GM19239 (cell line): Measurements from ENCODE around the gene SPI1.
A peak's percentile ranks its signal among the peaks of the same experiment; 100 is the strongest.

ENCODE experiments used
- DNase-seq: peaks from one replicate; pipeline ENCODE4 v3.0.0; 2011; ENCODE audit warnings: low spot score; ENCODE audit not compliant: insufficient read length
- FAIRE-seq: peaks from 2 replicates; lab custom pipeline; 2011; peaks lifted over from hg19 to GRCh38; lab: Jason Lieb, UNC

Gene SPI1

DNA sequence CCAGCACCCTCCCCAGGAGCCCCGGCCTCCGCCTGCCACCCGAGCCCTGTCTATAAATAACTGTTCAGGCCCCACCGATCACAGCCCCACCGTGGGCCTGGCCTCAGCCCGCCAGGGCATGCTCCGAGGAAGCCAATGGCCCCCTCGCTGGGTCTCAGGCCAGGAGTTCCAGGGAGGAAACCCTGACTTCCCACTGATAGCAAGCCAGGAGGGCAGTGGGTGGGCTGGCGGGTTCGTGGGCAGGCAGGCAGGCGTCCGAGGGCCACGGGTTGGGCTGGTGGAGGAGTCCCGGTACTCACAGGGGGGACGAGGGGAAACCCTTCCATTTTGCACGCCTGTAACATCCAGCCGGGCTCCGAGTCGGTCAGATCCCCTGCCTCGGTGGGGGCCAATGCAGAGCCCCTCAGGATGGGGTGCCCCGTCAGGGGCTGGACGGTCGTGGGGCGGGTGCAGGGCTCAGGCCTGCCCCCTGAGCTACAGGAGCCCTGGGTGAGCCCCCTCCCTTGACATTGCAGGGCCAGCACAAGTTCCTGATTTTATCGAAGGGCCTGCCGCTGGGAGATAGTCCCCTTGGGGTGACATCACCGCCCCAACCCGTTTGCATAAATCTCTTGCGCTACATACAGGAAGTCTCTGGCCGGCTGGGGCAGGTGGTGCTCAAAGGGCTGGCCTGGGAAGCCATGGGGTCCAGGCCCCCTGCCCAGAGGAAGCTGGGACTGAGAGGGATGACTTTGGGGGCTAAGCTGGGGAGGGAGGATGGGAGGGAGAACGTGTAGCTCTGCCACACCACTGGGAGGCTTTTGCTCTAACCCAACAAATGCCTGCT, at the start of gene SPI1:
SPI1 (minus strand) TSS at position 538 of the 826 bp plus-strand sequence; CDS start at position 344, 194 bp downstream.
- FAIRE-seq (peak; percentile 86), DNase-seq (peak; percentile 84)

DNA sequence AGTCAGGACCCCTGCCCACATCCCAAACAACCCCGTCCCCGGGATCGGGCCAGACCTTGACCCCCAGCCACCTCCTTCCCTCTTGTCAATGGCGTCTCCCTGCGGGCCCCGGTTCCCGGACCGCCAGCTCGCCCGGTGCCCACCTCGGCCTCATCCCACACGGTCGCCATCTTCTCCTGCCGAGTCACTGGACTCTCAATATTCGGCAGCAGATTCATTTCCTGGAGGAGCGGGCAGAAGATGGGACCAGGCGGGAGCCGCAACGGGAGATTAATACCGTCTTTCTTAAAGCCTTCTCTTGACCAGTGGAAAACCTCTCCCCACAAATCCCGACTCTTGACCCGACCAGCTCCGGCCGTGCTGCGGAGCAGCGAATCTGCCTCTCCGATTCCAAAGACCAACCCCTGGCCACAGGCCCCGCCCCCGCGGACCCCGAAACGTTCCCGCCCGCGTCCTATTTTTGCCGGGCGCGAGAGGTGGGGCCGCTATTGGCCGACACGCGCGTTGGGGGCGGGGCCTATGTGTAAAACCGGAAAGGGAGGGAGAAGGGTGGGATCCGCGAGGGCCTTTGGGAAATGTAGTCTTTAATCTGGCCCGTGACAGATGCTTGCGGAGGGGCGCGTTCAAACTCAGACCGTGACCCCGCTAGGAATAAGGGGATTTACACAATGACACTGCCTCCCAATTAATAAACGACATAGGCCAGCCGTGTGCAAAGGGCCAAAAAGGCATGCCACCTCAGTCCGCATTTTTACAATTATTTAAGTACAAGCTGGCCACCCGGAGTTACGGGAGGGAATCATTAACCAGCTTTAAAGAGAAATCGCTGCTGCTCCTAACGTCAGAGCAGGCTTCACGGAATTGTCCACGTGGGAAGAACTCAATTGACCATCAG, 48.0 kb upstream of the SPI1 start, which contains the start of gene PSMC3:
PSMC3 (minus strand) TSS at position 378 of the 895 bp plus-strand sequence; CDS start at position 218, 160 bp downstream.
- DNase-seq (peak; percentile 89), FAIRE-seq (peak; percentile 97)

DNA sequence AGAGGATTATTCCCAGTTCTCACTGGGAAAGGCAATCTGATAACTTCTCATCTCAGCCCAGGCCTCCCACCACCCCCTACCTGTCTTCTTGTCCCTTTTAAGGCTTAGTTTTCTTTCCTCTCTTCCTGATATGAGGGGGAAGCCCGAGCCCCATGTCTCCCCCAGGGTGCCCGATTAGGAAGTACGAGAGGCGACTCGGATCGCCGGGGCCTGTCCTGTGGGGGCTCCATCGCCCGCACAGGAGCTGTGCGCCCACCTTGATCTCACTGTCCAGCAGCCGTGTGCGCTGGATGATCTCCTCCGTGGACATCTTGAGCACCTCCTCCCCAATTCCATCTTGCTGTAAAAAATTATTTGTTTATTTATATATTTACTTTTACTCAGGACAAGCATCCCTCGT, 47.3 kb upstream of the SPI1 start:
- FAIRE-seq (no peak), DNase-seq (no peak)

DNA sequence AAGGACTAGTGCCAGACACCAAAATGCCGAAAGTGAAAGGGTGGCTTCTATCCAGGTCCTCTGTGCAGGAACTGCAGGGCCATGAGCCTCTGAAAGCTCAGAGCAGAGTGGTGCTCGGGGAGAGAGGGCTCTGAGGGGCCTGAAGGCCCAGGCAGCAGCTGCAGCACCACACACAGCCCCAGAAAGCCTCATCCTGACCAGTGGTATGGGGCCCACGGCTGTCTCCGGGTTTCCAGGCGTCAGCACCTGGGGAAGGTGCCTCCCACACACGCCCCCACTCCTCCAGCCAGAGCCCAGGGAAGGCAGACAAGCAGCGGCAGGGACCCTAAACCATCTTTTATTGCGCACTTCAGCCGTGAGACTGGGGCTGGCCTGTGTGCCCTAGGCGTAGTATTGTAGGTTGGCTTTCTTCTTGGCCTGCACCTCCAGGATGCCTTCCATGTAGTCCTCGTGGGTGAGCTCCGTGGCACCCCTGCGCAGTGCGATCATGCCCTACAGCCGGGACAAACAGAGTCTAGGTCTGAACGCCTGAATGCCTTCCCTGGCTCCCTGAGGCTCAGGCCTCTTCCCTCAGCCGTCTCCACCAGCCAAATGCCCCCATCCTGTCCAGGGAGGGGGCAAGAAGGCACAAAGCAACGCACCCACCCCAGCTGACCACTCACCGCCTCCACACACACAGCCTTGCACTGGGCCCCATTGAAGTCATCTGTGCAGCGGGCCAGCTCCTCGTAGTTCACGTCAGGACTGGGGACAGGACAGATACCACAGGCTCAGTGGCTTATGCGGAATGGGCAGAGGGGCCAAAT, 40.3 kb upstream of the SPI1 start:
- DNase-seq (no peak), FAIRE-seq (no peak)

DNA sequence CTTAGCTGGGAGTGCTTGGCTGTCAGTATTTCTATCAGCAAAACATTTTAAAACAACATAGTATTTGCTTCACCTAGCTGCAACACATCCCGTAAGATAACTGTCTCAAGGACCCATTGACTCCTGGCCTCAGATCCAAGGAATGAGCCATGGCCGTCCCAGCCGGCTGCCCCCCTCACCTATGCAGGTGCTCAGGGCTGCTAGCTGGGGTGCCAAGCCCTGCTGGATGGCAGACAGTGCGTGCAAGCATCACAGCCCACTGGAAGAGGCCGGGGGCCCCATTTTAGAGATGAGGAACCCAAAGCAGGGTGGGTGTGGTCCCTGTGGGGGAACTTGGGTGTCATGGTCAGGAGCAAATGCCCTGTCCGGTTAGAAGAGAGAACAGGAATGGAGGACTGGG, 39.4 kb upstream of the SPI1 start:
- DNase-seq (no peak), FAIRE-seq (no peak)

DNA sequence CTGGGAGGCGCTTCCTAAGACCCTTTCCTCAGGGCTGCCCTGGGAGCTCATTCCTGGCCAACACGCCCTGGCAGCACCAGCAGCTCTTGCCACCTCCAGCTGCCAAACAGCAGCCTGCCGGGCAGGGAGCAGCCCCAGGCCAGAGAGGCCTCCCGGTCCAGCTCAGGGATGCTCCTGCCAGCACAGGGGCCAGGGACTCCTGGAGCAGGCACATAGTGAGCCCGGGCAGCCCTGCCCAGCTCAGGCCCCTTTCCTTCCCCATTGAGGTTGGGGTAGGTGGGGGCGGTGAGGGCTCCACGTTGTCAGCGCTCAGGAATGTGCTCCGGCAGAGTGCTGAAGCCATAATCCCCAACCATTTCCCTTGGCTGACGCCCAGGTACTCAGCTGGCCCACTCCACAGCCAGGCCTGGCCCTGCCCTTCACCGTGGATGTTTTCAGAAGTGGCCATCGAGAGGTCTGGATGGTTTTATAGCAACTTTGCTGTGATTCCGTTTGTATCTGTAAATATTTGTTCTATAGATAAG, 37.7 kb upstream of the SPI1 start:
- FAIRE-seq = no peak
- no peak for DNase-seq

DNA sequence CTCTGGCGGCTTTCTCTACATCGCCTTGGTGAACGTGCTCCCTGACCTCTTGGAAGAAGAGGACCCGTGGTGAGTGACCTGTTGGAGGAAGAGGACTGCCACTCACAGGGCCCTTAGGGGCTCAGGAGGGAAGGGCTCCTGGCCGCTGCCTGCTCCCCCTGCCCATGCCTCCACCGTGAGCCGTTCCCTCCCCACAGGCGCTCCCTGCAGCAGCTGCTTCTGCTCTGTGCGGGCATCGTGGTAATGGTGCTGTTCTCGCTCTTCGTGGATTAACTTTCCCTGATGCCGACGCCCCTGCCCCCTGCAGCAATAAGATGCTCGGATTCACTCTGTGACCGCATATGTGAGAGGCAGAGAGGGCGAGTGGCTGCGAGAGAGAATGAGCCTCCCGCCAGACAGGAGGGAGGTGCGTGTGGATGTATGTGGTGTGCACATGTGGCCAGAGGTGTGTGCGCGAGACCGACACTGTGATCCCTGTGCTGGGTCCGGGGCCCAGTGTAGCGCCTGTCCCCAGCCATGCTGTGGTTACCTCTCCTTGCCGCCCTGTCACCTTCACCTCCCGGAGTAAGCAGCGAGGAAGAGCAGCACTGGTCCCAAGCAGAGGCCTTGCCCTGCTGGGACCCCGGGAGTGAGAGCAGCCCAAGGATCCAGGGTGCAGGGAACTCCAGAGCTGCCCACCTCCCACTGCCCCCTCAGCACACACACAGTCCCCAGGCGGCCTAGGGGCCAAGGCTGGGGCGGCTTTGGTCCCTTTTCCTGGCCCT, 36.9 kb upstream of the SPI1 start:
- DNase-seq (no peak), FAIRE-seq (no peak)

DNA sequence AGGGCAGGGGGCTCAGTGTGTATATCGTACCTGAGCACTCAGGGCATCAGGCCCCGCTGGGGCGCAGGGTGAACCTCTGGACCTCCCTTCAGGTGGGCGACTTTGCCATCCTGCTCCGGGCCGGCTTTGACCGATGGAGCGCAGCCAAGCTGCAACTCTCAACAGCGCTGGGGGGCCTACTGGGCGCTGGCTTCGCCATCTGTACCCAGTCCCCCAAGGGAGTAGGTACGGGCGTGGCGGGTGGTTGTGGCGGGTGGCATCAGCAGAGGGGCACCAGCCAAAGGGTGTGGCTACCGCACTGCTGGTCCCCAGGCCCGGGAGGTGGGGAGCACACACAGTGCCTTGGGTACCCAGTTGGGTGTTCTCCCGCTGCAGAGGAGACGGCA, 36.3 kb upstream of the SPI1 start:
- no peak for FAIRE-seq
- DNase-seq = no peak

DNA sequence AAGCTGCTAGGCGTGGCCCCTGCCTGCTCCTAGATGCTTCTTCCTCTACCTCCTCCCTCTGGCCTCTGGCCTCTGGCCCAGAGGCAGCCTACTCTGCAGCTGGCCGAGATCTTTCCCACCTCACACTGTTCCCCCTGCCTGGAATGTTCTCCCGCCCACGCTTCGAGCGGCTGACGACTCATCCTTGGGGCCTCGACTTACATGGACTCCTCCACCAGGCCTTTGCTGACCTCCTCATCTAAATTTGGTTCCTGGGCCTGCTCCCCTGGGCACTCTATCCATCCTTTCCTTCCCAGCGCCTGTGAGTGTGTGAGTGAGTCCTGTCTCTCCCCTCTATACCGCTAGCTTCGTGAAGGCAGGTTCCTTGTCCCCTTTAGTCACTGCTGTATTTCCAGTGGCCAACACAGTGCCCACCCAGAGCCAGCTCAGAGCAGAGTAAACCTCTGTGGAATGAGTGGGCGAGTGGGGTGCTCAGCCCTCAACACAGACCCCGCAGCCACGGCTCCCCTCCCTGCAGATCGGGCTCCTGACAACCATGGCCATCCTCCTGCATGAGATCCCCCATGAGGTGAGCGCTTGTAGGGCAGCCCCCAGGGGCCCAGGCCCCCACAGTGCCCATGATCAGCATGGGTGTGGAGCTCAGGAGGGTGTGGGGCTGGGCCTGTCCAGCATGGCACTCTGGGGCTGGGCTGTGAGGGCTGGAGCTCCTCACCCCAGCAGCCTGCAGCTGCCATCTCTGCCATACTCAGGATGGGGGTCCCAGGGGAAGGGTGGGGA, 35.7 kb upstream of the SPI1 start:
- FAIRE-seq (no peak), DNase-seq (no peak)

DNA sequence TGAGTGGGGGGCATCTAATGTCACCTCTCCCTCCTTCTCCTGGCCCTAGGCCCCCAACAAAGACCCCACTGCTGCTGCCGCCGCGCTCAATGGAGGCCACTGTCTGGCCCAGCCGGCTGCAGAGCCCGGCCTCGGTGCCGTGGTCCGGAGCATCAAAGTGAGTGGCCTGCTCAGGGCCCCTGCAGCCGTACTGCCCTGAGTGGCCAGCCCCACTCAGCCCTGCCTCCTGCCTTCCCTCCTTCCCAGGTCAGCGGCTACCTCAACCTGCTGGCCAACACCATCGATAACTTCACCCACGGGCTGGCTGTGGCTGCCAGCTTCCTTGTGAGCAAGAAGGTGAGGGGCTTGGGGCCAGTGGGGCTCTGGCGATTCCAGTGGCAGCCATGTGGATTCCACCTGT, 35.0 kb upstream of the SPI1 start:
- no peak for DNase-seq
- FAIRE-seq = no peak

DNA sequence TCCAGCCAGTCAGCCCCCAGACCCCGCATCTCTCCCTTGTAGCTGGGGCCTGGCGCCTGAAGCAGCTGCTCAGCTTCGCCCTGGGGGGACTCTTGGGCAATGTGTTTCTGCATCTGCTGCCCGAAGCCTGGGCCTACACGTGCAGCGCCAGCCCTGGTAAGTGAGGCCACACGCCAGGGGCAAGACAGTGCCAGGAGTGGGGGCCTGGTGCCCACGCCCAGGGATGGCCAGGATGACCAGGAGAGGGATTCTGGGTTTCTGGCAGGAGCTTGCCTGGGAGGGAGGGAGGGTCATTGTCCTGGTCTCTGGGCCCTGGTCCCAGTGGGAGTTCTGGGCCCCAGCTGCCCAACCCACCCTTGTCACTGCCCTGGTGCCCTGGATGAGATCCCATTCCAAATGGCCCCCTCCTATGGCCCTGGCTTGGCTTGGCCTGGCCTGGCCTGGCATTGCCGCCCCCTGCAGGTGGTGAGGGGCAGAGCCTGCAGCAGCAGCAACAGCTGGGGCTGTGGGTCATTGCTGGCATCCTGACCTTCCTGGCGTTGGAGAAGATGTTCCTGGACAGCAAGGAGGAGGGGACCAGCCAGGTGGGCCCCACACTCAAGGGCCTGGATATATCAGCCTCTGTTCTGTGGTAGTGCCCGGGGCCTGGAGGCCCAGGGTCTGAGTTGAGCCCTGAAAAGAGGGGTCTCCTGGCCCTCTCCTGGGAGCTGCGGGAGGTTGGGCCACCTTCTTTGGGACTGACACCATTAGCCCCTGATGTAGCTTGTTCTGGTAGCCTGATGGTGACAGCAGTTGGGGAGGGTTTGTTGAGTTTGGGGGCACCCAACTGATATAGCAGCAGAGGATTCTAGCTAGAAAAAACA, 33.8 kb upstream of the SPI1 start:
- peak; percentile 77 for FAIRE-seq
- DNase-seq = peak; percentile 62

DNA sequence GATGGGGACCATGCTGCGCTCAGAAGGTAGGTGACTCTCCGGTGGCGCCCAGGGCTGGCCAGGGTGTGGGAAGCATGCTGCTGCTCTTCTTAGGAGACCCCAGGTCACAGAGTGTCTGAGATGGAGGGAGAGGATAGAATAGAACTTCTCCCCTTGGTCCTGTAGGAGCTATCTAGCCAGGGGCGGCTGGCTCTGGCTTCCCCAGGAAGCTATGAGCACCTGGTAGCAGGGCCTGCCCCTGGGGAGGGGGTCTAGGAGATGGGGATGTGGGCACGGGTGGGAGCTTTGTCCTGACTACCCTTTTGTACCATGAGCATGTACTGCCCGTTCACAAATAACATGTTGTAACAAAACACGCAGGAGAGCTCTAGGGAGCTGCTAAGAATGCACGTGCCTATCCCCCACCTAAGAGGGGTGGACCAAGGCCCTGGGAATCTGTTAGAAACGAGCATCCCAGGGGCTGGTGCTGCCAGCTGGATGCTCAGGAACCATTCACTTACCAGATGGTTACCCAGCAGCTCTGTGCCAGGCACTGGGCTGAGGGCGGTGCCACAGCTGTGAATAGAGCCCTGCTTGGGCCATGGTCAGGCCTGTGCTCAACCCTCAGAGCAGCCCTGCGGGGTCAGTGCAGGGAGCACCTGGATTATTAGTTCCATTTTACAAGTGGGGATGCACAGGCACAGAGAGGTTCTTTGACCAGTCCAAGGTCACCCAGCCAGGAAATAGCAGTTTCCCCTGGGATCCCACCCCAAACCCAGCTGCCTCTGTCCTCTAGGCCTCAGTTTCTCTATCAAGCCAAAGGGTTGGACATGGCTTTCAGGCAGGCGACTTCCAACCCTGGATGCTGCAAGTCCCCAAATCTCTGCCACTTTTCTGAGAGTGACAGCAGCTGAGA, 32.3 kb upstream of the SPI1 start:
- FAIRE-seq = no peak
- no peak for DNase-seq

DNA sequence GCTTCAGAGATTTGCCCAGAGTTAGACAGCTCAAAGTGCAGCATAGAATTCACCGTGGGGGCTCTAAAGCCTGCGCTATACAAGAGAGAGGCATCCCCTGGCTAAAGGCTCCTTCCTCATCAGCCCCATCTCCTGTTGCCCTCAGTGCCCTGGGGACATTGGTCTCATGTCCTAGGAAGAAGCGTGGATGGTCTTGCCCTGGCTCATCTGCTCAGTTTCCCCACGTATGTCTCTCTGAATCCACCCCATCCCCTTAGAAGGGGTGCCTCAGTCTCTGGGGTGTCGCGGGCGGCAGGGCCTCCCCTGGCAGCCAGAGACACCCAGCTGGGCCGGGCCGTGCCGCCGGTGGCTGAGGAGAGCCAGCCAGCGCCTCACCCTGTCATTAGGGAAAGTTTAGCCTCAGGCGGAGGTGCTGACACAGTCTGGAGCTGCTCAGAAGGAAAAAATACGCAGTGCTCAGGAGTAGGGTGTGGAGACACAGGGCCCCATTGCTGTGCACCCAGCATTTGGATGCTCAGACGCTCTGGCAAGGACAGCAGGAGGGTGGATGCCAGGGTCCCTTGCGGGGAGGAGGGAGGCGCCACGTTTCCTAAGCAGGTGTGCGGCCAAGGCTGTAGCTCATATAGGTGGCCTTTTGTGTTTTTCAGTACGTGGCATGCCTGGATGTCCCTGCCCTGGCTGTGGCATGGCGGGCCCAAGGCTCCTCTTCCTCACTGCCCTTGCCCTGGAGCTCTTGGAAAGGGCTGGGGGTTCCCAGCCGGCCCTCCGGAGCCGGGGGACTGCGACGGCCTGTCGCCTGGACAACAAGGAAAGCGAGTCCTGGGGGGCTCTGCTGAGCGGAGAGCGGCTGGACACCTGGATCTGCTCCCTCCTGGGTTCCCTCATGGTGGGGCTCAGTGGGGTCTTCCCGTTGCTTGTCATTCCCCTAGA, 31.4 kb upstream of the SPI1 start:
- no peak for DNase-seq
- FAIRE-seq = no peak

DNA sequence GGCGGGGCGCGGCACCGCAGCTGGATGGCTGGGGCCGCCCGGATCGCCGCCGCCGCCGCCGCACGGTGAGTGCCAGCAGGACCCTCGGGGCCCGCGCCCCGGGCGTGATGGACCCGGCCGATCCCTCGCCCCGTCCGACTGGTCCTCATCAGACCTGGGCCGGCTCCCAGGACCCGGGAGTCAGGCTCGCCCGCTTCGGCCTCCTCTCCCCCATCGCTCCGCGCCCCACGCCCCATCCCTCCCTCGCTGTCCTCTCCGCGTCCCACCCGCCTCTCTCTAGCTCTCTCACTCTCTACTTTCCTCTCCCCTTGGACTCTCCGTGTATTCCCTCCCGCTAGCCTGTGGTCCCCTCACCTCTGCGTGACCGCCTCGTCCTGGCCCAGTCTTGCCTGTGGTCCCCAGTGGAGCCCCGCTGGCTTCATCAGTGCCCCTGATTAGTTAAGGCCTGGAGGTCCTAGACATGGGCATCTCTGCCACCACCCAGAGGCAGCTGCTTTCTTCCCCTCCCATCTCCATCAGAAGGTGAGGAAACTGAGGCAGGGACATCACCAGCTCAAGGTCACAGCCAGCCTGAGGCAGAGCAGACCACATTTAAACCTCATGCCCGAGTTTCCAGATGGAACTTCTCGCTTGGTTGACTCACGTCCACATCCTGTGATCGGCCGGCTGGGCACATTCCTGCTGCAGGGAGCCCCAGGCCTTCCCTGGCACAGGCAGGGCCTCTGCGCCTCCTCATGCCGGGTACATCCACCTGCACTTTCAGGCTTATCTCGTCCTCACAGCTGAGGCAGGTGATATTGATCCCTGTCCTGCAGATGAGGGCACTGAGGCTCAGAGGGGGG, 30.5 kb upstream of the SPI1 start:
- DNase-seq (no peak), FAIRE-seq (no peak)
